ENCODE results near the gene BMP2.

BMP2 gene

DNA sequence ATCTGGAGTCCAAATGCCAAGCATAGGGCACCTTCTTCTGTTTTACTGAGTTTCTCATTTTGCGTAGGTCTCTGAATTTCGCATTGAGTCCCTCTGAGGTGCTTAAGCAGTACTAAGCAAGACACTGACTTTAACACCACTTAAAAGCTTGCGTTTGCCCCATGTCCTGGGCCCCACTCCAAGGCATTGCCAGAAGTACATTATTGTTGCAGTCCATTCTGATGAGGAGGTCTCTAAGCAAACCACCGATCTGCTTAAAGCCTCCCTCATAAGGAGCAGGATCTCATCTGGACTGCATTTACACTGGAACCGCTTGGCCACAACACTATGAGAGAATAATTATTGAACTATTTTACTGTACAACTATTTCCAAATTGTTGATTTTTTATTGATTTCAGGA lies 16.3 kb downstream of the BMP2 start:
- Histone ChIP-seq H3K9ac (ENCODE audit: low read length) (no peak overlapping the region), H3F3A (ENCODE audit: insufficient read depth) (no peaks in the 10 kb centered on the region), H3K27ac (ENCODE audit: low read depth, low read length) (no peak overlapping the region), H3K4me2 (ENCODE audit: low read depth, low read length, poor library complexity, severe bottlenecking) (no peak overlapping the region), H4K20me1 (ENCODE audit: low read depth, low read length) (no peaks in the 10 kb centered on the region), H3K36me3 (ENCODE audit: low read length) (no peaks in the 10 kb centered on the region), H3K9me2 (replicated peaks; ENCODE audit: insufficient read depth, low read length) (no peaks in the 10 kb centered on the region), H3K4me3 (ENCODE audit: insufficient read depth, low read length, poor library complexity, severe bottlenecking) (no peak overlapping the region), H3K27me3 (ENCODE audit: low read length) (no peaks in the 10 kb centered on the region), H3K9me3 (ENCODE audit: insufficient read depth, low read length) (no peaks in the 10 kb centered on the region), H3K79me2 (ENCODE audit: insufficient read depth, low read length) (no peaks in the 10 kb centered on the region), H2AFZ (ENCODE audit: low read depth, low read length, severe bottlenecking) (no peak overlapping the region)
- TF ChIP-seq EZH2phosphoT487 (conservative IDR thresholded peaks at IDR 0.05; ENCODE audit: low read length) = no peak
- TF ChIP-seq, protein P1, sequence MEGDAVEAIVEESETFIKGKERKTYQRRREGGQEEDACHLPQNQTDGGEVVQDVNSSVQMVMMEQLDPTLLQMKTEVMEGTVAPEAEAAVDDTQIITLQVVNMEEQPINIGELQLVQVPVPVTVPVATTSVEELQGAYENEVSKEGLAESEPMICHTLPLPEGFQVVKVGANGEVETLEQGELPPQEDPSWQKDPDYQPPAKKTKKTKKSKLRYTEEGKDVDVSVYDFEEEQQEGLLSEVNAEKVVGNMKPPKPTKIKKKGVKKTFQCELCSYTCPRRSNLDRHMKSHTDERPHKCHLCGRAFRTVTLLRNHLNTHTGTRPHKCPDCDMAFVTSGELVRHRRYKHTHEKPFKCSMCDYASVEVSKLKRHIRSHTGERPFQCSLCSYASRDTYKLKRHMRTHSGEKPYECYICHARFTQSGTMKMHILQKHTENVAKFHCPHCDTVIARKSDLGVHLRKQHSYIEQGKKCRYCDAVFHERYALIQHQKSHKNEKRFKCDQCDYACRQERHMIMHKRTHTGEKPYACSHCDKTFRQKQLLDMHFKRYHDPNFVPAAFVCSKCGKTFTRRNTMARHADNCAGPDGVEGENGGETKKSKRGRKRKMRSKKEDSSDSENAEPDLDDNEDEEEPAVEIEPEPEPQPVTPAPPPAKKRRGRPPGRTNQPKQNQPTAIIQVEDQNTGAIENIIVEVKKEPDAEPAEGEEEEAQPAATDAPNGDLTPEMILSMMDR (IDR thresholded peaks at IDR 0.05; ENCODE audit: insufficient read depth, low read length, poor library complexity, severe bottlenecking) = no peak

DNA sequence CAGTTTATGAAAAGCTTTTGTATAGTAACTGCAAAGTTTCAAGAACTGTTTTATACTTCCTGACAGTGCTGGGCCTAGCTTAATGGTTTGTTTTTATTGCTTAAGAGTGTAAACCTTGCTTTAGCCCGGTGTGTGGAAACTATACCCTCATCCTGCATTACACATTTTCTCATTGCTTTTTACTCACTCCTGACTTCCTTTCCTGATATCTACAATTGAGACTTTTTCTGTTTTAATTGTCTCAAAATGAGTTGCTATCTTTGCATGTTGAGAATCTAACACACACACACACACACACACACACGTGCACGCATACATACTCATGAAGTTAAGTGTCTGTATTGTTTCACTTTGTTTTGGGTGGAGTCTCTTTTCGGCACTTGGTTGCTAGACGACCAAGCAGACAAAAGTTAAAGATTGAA lies 16.7 kb downstream of the BMP2 start:
- Histone ChIP-seq H3K27ac (ENCODE audit: low read depth, low read length) (no peak overlapping the region), H3K27me3 (ENCODE audit: low read length) (no peaks in the 10 kb centered on the region), H3K4me3 (ENCODE audit: insufficient read depth, low read length, poor library complexity, severe bottlenecking) (no peak overlapping the region), H3K4me2 (ENCODE audit: low read depth, low read length, poor library complexity, severe bottlenecking) (no peak overlapping the region), H3K9me2 (replicated peaks; ENCODE audit: insufficient read depth, low read length) (no peaks in the 10 kb centered on the region), H3K9me3 (ENCODE audit: insufficient read depth, low read length) (no peaks in the 10 kb centered on the region), H3K9ac (ENCODE audit: low read length) (no peak overlapping the region), H3F3A (ENCODE audit: insufficient read depth) (no peaks in the 10 kb centered on the region), H4K20me1 (ENCODE audit: low read depth, low read length) (no peaks in the 10 kb centered on the region), H3K36me3 (ENCODE audit: low read length) (no peaks in the 10 kb centered on the region), H2AFZ (ENCODE audit: low read depth, low read length, severe bottlenecking) (no peak overlapping the region), H3K79me2 (ENCODE audit: insufficient read depth, low read length) (no peaks in the 10 kb centered on the region)
- TF ChIP-seq, protein P1 (IDR thresholded peaks at IDR 0.05; ENCODE audit: insufficient read depth, low read length, poor library complexity, severe bottlenecking) = no peak
- TF ChIP-seq EZH2phosphoT487 (conservative IDR thresholded peaks at IDR 0.05; ENCODE audit: low read length) = no peak

DNA sequence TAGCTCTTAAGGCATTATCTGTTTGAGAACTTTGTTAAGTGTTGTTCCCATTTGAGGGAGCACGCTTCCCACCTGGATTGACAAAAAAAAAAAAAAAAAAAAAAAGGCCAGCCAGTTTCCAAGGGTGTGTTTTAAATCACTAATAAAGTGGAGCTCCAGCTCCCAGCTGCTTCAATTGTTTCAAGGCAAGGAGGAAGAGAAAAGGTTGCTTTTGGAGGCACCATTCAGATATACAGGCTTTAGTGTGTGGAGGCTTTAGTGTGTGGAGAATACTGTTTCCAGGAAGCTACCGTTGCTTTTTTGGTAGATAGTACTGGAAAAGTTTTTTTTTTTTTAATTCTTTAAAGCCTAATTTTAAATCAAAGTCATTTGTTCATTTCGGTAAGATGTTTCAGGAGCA lies 17.3 kb downstream of the BMP2 start:
- Histone ChIP-seq H4K20me1 (ENCODE audit: low read depth, low read length) (no peaks in the 10 kb centered on the region), H3F3A (ENCODE audit: insufficient read depth) (no peaks in the 10 kb centered on the region), H3K9me2 (replicated peaks; ENCODE audit: insufficient read depth, low read length) (no peaks in the 10 kb centered on the region), H3K9ac (ENCODE audit: low read length) (no peak overlapping the region), H3K27me3 (ENCODE audit: low read length) (no peaks in the 10 kb centered on the region), H3K9me3 (ENCODE audit: insufficient read depth, low read length) (no peaks in the 10 kb centered on the region), H3K79me2 (ENCODE audit: insufficient read depth, low read length) (no peaks in the 10 kb centered on the region), H3K4me3 (ENCODE audit: insufficient read depth, low read length, poor library complexity, severe bottlenecking) (no peak overlapping the region), H2AFZ (ENCODE audit: low read depth, low read length, severe bottlenecking) (no peak overlapping the region), H3K36me3 (ENCODE audit: low read length) (no peaks in the 10 kb centered on the region), H3K27ac (ENCODE audit: low read depth, low read length) (no peak overlapping the region), H3K4me2 (ENCODE audit: low read depth, low read length, poor library complexity, severe bottlenecking) (no peak overlapping the region)
- no peak for TF ChIP-seq EZH2phosphoT487 (conservative IDR thresholded peaks at IDR 0.05; ENCODE audit: low read length)
- TF ChIP-seq, protein P1 (IDR thresholded peaks at IDR 0.05; ENCODE audit: insufficient read depth, low read length, poor library complexity, severe bottlenecking) = no peak
